Right lobe of liver (tissue), 4 donors: ENCODE measurements around the gene NCK2.

Experiments
- POLR2A ChIP-seq: fragments of 450-650 bp; IDR thresholded peaks from one replicate; pipeline ENCODE4 v1.6.1; 2017; ENCODE audit warnings: antibody characterized with exemption, mild to moderate bottlenecking
- TF ChIP-seq, protein P1 (sequence below), 4 donors: fragments of 200-600 bp in 3 of 4; fragments of 450-650 bp in 1 of 4; IDR thresholded peaks; one replicate each; pipeline versions ENCODE4 v1.5.1 to v1.8.0; 2016 to 2022; ENCODE audit warnings: antibody characterized with exemption in 4 of 4, mild to moderate bottlenecking in 2 of 4
- donor health status: DM: no; HTN: no; CAD: no.
- donor health status: DM: no; HTN: no; CAD: no.
- donor health status: DM: no; HTN: yes; CAD: no.

DNA sequence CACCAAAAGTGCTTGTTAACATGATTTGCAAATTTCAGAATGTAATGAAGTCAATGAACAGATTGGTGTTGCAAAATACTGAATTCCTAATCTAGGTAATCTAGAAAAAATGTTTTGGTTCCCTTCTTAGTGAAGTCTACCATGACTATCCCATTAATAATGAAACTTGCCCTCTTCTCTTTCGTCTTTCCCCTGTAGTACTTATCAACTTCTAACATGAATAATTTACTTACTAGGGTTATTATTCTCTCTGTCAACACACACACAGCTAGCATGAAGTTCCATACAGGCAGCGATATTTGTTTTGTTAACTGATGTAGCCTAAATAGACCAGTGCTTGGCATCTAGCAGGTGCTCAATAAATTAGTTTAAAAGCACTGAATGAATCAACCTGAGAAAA lies 160.2 kb downstream of the NCK2 start:
- TF ChIP-seq, protein P1, sequence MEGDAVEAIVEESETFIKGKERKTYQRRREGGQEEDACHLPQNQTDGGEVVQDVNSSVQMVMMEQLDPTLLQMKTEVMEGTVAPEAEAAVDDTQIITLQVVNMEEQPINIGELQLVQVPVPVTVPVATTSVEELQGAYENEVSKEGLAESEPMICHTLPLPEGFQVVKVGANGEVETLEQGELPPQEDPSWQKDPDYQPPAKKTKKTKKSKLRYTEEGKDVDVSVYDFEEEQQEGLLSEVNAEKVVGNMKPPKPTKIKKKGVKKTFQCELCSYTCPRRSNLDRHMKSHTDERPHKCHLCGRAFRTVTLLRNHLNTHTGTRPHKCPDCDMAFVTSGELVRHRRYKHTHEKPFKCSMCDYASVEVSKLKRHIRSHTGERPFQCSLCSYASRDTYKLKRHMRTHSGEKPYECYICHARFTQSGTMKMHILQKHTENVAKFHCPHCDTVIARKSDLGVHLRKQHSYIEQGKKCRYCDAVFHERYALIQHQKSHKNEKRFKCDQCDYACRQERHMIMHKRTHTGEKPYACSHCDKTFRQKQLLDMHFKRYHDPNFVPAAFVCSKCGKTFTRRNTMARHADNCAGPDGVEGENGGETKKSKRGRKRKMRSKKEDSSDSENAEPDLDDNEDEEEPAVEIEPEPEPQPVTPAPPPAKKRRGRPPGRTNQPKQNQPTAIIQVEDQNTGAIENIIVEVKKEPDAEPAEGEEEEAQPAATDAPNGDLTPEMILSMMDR (IDR thresholded peaks at IDR 0.05), result no peak
- no peak for TF ChIP-seq POLR2A
